Measurements from ENCODE around the gene GIT1.

Gene GIT1

GRCh38 chr17:29591737-29592608, 2.5 kb upstream of the GIT1 start:
- Histone ChIP-seq H3K9ac (no peak overlapping the region), H3K4me2 (ENCODE audit: low read length) (peak overlapping the region; percentile 50)

DNA sequence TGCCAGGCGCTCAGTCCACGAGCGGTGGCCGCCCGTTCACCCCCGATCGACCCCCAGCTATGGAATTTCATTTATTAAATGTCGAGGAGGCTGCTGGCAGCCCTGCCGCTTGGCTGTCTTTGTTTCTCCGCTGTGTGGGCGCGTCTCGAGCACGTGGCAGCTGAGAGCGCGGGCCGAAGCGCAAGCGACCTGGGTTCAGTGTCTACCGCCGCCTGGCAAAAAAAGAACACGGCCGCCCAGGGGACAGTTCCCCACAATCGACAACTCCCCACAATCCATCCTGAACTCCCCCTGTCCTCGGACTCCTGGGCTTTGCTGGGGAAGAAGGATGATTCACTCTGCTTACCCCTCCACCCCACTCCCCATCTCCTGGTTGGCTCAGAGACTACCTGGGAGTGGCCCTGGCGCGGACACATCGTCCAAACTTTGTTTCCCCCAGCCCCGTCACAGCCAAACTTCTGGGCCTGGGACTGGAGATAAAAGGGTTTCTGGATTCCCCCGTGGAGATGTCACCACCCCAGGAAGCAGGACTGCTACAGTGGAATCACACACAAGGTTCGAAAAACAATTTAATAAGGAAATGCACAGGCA, 1.8 kb upstream of the GIT1 start:
- H3K9ac ChIP-seq, result no peak overlapping the region
- H3K79me2 ChIP-seq, result peaks cover 21% of the 10 kb centered on the region
- no peaks in the 10 kb centered on the region for H3K9me3 ChIP-seq (ENCODE audit: control insufficient read depth, low read length)
- H3K36me3 ChIP-seq (ENCODE audit: control insufficient read depth, insufficient read depth, low read length), result no peaks in the 10 kb centered on the region
- H3K27ac ChIP-seq, result peak overlapping the region; percentile 61
- TF ChIP-seq, protein P1, sequence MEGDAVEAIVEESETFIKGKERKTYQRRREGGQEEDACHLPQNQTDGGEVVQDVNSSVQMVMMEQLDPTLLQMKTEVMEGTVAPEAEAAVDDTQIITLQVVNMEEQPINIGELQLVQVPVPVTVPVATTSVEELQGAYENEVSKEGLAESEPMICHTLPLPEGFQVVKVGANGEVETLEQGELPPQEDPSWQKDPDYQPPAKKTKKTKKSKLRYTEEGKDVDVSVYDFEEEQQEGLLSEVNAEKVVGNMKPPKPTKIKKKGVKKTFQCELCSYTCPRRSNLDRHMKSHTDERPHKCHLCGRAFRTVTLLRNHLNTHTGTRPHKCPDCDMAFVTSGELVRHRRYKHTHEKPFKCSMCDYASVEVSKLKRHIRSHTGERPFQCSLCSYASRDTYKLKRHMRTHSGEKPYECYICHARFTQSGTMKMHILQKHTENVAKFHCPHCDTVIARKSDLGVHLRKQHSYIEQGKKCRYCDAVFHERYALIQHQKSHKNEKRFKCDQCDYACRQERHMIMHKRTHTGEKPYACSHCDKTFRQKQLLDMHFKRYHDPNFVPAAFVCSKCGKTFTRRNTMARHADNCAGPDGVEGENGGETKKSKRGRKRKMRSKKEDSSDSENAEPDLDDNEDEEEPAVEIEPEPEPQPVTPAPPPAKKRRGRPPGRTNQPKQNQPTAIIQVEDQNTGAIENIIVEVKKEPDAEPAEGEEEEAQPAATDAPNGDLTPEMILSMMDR (IDR thresholded peaks at IDR 0.05), result no peak
- peaks cover 36% of the 10 kb centered on the region for H3K4me1 ChIP-seq
- no peaks in the 10 kb centered on the region for H3K27me3 ChIP-seq (ENCODE audit: control insufficient read depth, insufficient read depth, low read length)
- H3K4me3 ChIP-seq (ENCODE audit: low read depth, low read length), result no peak overlapping the region
- H3K4me2 ChIP-seq (ENCODE audit: low read length), result peak overlapping the region; percentile 50
- H2AFZ ChIP-seq, result peak overlapping the region; percentile 91

More at GRCh38 chr17:29591737-29592608, 2.5 kb upstream of the GIT1 start:
- peak overlapping the region; percentile 61 for H3K27ac ChIP-seq
- peaks cover 36% of the 10 kb centered on the region for H3K4me1 ChIP-seq
- H2AFZ ChIP-seq, result peak overlapping the region; percentile 91
- TF ChIP-seq, protein P1 (IDR thresholded peaks at IDR 0.05), result peak; percentile 97
- peaks cover 15% of the 10 kb centered on the region for H3K79me2 ChIP-seq
- no peaks in the 10 kb centered on the region for H3K36me3 ChIP-seq (ENCODE audit: control insufficient read depth, insufficient read depth, low read length)
- peak overlapping the region; percentile 12 for H3K4me3 ChIP-seq (ENCODE audit: low read depth, low read length)
- no peaks in the 10 kb centered on the region for H3K27me3 ChIP-seq (ENCODE audit: control insufficient read depth, insufficient read depth, low read length)
- H3K9me3 ChIP-seq (ENCODE audit: control insufficient read depth, low read length), result no peaks in the 10 kb centered on the region

DNA sequence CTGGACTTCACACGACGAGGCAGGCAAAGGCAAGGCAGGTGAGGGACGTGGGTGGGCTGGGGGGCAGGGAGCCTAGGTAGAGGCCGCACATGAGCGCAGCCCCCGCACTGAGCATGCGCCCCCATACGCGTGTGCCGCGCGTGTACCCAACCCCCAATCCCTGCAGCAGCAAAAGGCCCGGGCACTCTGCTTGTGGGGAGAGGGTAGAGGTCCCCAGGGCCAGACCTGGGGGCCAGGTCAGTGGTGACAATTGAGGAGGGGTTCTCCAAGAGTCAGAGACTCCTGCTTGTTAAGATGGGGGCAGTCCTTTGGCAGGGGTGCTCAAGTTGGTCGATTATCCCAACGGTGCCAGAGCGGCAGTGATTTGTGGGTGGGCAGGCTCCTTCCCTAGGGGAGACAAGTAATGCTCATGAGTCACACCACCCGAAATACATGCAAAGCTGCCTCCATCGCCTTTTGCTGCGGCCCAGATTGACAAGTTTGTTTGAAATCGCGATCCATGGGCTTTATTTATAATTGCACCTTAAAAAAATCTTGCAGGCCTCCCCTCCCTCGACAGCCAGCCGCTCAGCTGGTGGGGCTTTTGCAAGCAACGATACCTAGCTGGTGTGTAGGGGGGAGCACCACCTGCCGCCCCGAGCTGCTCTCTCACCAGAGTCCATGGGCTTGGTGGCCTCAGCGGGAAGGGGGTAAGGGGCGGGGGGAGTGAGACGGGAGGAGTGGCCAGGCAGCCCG, 1.1 kb upstream of the GIT1 start:
- H2AFZ ChIP-seq, result peak overlapping the region; percentile 99
- peaks cover 23% of the 10 kb centered on the region for H3K79me2 ChIP-seq
- H3K27me3 ChIP-seq (ENCODE audit: control insufficient read depth, insufficient read depth, low read length), result no peaks in the 10 kb centered on the region
- TF ChIP-seq, protein P1 (IDR thresholded peaks at IDR 0.05), result no peak
- H3K27ac ChIP-seq, result peak overlapping the region; percentile 76
- H3K9ac ChIP-seq, result no peak overlapping the region
- H3K9me3 ChIP-seq (ENCODE audit: control insufficient read depth, low read length), result no peaks in the 10 kb centered on the region
- no peaks in the 10 kb centered on the region for H3K36me3 ChIP-seq (ENCODE audit: control insufficient read depth, insufficient read depth, low read length)
- peaks cover 36% of the 10 kb centered on the region for H3K4me1 ChIP-seq
- H3K4me3 ChIP-seq (ENCODE audit: low read depth, low read length), result no peak overlapping the region
- H3K4me2 ChIP-seq (ENCODE audit: low read length), result peak overlapping the region; percentile 67

GRCh38 chr17:29588562-29589411, 661 bp downstream of the GIT1 start:
- Histone ChIP-seq H3K9ac (peak overlapping the region; percentile 49), H2AFZ (peak overlapping the region; percentile 67), H3K4me2 (ENCODE audit: low read length) (peak overlapping the region; percentile 85), H3K27ac (peak overlapping the region; percentile 58), H3K36me3 (ENCODE audit: control insufficient read depth, insufficient read depth, low read length) (no peaks in the 10 kb centered on the region), H3K9me3 (ENCODE audit: control insufficient read depth, low read length) (no peaks in the 10 kb centered on the region), H3K4me3 (ENCODE audit: low read depth, low read length) (peak overlapping the region; percentile 81), H3K27me3 (ENCODE audit: control insufficient read depth, insufficient read depth, low read length) (no peaks in the 10 kb centered on the region), H3K79me2 (peaks cover 34% of the 10 kb centered on the region), H3K4me1 (peaks cover 27% of the 10 kb centered on the region)
- TF ChIP-seq, protein P1 (IDR thresholded peaks at IDR 0.05), result no peak
